ENCODE results near the gene MZT1.

MZT1 gene

DNA sequence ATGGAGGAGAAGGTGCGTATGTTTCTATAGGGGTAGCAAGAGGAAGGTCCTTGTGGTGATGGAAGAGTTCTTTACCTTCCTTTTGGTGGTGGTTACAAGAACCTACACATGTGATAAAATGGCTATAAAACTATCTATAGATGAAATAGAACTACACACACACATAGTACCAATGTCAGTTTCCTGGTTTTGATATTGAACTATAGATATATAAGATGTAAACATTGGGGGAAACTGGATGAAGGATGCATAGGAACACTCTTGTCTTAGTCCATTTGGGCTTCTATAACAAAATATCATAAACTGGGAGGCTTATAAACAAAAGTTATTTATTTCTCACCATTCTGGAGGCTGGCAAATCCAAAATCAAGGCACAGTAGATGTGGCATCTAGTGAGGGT lies 47.1 kb downstream of the MZT1 start:
- DNase-seq (ENCODE audit: low spot score), result no peak

DNA sequence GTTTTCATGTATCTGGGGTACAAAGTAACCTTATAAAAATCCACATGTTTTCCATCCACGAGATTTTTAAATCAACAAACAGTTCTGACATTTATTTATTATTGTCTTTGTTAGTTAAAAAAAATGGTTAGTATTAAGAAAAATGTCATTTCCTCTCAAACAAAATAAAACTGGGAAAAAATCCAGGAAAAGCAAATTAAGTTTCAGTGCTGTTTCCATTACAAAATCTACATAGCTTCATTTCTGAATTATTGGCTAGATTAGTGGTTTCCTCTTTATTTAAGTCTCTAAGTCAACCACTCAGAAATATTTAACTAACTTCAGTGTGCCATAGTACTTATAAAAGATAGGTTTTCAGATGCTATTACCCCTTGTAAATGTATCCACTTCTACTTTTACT lies 49.1 kb downstream of the MZT1 start:
- DNase-seq (ENCODE audit: low spot score), result no peak

GRCh38 chr13:72677431-72677830 lies 50.0 kb downstream of the MZT1 start:
- DNase-seq (ENCODE audit: low spot score), result no peak

GRCh38 chr13:72666391-72666790 lies 61.0 kb downstream of the MZT1 start:
- no peak for DNase-seq (ENCODE audit: low spot score)

- DNase-seq (ENCODE audit: low spot score), result no peak
Observed at GRCh38 chr13:72662548-72662947, 64.9 kb downstream of the MZT1 start.
